GM21447 (cell line): Measurements from ENCODE around the gene NAV2.
"Not testable (repeated sequence)": the region's sequence is repeated elsewhere in the genome, so short reads cannot be mapped to it uniquely, and the experiment has no call there.

Experiments used
- ATAC-seq: cut with Tn5 transposase; IDR thresholded peaks from one replicate; pipeline ENCODE4 v1.9.1; 2021; ENCODE audit not compliant: unreplicated experiment

NAV2 gene

GRCh38 chr11:20066013-20066782 lies 353.6 kb downstream of the NAV2 start:
- ATAC-seq, result no peak

GRCh38 chr11:20066783-20067156 lies 354.1 kb downstream of the NAV2 start:
- ATAC-seq, result no peak

- no peak for ATAC-seq
Measured at GRCh38 chr11:20067665-20068064, 355.0 kb downstream of the NAV2 start.

- ATAC-seq, result no peak
Measured at GRCh38 chr11:20068691-20069090, 356.1 kb downstream of the NAV2 start.

GRCh38 chr11:20070459-20070858 lies 357.8 kb downstream of the NAV2 start:
- no peak for ATAC-seq

GRCh38 chr11:20075627-20076026 lies 363.0 kb downstream of the NAV2 start:
- ATAC-seq, result no peak

- ATAC-seq, result no peak
Measured at GRCh38 chr11:20078846-20079245, 366.2 kb downstream of the NAV2 start.

GRCh38 chr11:20080032-20080685 lies 367.5 kb downstream of the NAV2 start:
- ATAC-seq, result peak; percentile 89

- no peak for ATAC-seq
Measured at GRCh38 chr11:20081336-20081735, 368.7 kb downstream of the NAV2 start.

- ATAC-seq, result not testable (repeated sequence)
Measured at GRCh38 chr11:20083877-20084276, 371.2 kb downstream of the NAV2 start.

GRCh38 chr11:20084921-20085814 lies 372.5 kb downstream of the NAV2 start:
- ATAC-seq, result no peak

GRCh38 chr11:20085918-20086317 lies 373.3 kb downstream of the NAV2 start:
- ATAC-seq, result no peak

- ATAC-seq, result no peak
Measured at GRCh38 chr11:20087118-20087521, 374.5 kb downstream of the NAV2 start.

- ATAC-seq, result no peak
Measured at GRCh38 chr11:20088397-20089225, 376.0 kb downstream of the NAV2 start.

- no peak for ATAC-seq
Measured at GRCh38 chr11:20089367-20089766, 376.7 kb downstream of the NAV2 start.

GRCh38 chr11:20089796-20090653 lies 377.4 kb downstream of the NAV2 start:
- no peak for ATAC-seq

GRCh38 chr11:20090654-20091374 lies 378.2 kb downstream of the NAV2 start:
- no peak for ATAC-seq

GRCh38 chr11:20093775-20094174 lies 381.1 kb downstream of the NAV2 start:
- no peak for ATAC-seq

- ATAC-seq, result no peak
Measured at GRCh38 chr11:20095189-20095588, 382.6 kb downstream of the NAV2 start.
